GM21515 (cell line): ENCODE results near the gene ATP5F1B.
A peak's percentile ranks its signal among the peaks of the same experiment; 100 is the strongest.
"Not testable (repeated sequence)": the region's sequence is repeated elsewhere in the genome, so short reads cannot be mapped to it uniquely, and the experiment has no call there.

Experiments
- ATAC-seq: cut with Tn5 transposase; IDR thresholded peaks from one replicate; pipeline ENCODE4 v1.9.1; 2021; ENCODE audit not compliant: unreplicated experiment

Gene ATP5F1B

GRCh38 chr12:56648023-56648422 is 2.2 kb upstream of the ATP5F1B start:
- not testable (repeated sequence) for ATAC-seq

- ATAC-seq = no peak
Measured at GRCh38 chr12:56645201-56645716, 525 bp downstream of the ATP5F1B start.

GRCh38 chr12:56644654-56645053 is 1.1 kb downstream of the ATP5F1B start:
- no peak for ATAC-seq

- no peak for ATAC-seq
Measured at GRCh38 chr12:56641219-56641618, 4.6 kb downstream of the ATP5F1B start.

- no peak for ATAC-seq
Measured at GRCh38 chr12:56637621-56638020, 8.2 kb downstream of the ATP5F1B start.

- peak; percentile 50 for ATAC-seq
Measured at GRCh38 chr12:56636675-56637540, 8.9 kb downstream of the ATP5F1B start.

GRCh38 chr12:56635806-56636674 is 9.7 kb downstream of the ATP5F1B start:
- ATAC-seq = peak; percentile 40

- ATAC-seq = peak; percentile 24
Measured at GRCh38 chr12:56634837-56635791, 10.7 kb downstream of the ATP5F1B start.

- no peak for ATAC-seq
Measured at GRCh38 chr12:56634242-56634836, 11.4 kb downstream of the ATP5F1B start.

- ATAC-seq = no peak
Measured at GRCh38 chr12:56633468-56634241, 12.1 kb downstream of the ATP5F1B start.

- ATAC-seq = no peak
Measured at GRCh38 chr12:56632701-56633467, 12.9 kb downstream of the ATP5F1B start.

GRCh38 chr12:56631790-56632700 is 13.7 kb downstream of the ATP5F1B start:
- ATAC-seq = peak; percentile 20

GRCh38 chr12:56630180-56630632 is 15.6 kb downstream of the ATP5F1B start, which contains the start of gene BAZ2A:
Gene BAZ2A (minus strand): TSS chr12:56630326. CDS start chr12:56617530, 12,796 bp downstream.
- peak; percentile 49 for ATAC-seq

GRCh38 chr12:56629459-56630179 is 16.2 kb downstream of the ATP5F1B start:
- no peak for ATAC-seq

GRCh38 chr12:56628671-56629458 is 16.9 kb downstream of the ATP5F1B start:
- ATAC-seq = no peak

- ATAC-seq = no peak
Measured at GRCh38 chr12:56626701-56627100, 19.1 kb downstream of the ATP5F1B start.
